ENCODE results near the gene CDC37. TPM values are rescaled to one million over a fixed set of nuclear protein-coding genes. Genes with fewer than 3 reads are reported as not detected.

The CDC37 gene
- total and polyA plus RNA-seq, 2 of the 4 experiments (the other 2 are of a cell fraction): 209 to 650 TPM

DNA sequence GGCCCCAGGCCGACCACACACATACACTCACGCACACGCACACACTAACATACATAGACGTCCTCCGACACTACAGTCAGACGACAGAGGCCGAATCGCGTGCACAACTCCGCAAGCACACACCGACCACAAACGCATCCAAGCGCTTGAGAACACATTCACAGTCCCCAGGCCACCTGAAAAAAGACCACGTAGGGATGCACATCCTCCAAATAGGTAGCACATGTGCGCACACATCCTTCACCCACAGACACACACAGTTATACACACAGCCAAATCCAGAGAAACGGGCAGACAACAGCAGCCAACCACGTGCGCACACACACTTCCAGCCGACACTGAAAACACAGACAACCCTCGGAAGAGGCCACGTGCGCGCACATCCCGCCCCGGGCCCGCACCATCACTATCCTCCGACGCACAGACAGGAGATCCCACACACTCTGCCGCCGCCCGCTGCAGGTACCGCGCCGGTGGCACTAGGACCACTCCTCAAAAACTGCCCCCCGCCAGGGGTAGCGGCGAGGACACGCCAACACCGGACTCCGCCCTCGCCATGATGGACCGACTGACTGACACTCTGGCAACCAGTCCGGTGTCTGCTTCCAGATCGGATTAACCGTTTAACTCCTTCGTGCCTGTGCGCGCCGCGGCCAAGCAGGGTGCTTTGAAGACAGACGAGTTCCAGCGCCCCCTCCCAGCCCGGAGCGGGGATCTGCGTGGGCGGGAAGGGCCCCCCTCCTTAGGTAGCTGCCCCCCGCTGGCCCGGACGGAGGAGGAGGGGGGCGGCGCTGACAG lies 16.5 kb upstream of the CDC37 start (continued):
- TF ChIP-seq FOS (IDR thresholded peaks at IDR 0.05; ENCODE audit: low read depth, low read length) (no peak), RFX5 (IDR thresholded peaks at IDR 0.05; ENCODE audit: low read depth, low read length) (no peak)

- peak overlapping the region; percentile 85 for H2AFZ ChIP-seq (replicated peaks; ENCODE audit: low read length, poor library complexity)
- no peak overlapping the region for H4K91ac ChIP-seq (ENCODE audit: insufficient read depth, low read depth, low read length)
- no peak overlapping the region for H2BK20ac ChIP-seq (ENCODE audit: low read depth, low read length)
- H2AK5ac ChIP-seq (ENCODE audit: low read depth, low read length): 0 out of 2 replicates have a peak overlapping the region, but pooled peaks have one; percentile 60
- H3K27me3 ChIP-seq (ENCODE audit: control insufficient read depth, insufficient read depth, low read length): peaks cover 45% of the 10 kb centered on the region
- H4K5ac ChIP-seq (ENCODE audit: low read depth, low read length): no peak overlapping the region
- no peak overlapping the region for H3K23ac ChIP-seq (ENCODE audit: low read depth, low read length)
- H3K4me3 ChIP-seq (ENCODE audit: insufficient read depth, low read depth, low read length): peak overlapping the region; percentile 13; the same call in 1 of the 2 replicates
- no peak for TF ChIP-seq CEBPB (IDR thresholded peaks at IDR 0.05; ENCODE audit: low read depth, low read length)
- TF ChIP-seq, protein P1, sequence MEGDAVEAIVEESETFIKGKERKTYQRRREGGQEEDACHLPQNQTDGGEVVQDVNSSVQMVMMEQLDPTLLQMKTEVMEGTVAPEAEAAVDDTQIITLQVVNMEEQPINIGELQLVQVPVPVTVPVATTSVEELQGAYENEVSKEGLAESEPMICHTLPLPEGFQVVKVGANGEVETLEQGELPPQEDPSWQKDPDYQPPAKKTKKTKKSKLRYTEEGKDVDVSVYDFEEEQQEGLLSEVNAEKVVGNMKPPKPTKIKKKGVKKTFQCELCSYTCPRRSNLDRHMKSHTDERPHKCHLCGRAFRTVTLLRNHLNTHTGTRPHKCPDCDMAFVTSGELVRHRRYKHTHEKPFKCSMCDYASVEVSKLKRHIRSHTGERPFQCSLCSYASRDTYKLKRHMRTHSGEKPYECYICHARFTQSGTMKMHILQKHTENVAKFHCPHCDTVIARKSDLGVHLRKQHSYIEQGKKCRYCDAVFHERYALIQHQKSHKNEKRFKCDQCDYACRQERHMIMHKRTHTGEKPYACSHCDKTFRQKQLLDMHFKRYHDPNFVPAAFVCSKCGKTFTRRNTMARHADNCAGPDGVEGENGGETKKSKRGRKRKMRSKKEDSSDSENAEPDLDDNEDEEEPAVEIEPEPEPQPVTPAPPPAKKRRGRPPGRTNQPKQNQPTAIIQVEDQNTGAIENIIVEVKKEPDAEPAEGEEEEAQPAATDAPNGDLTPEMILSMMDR (conservative IDR thresholded peaks at IDR 0.05; ENCODE audit: low read depth, low read length): no peak
- TF ChIP-seq RCOR1 (IDR thresholded peaks at IDR 0.05; ENCODE audit: insufficient replicate concordance, low read length): no peak
- no peak for TF ChIP-seq USF2 (IDR thresholded peaks at IDR 0.05; ENCODE audit: low read depth, low read length)
- TF ChIP-seq NFE2L2 (IDR thresholded peaks at IDR 0.05; ENCODE audit: low read depth, low read length): no peak
- no peak for TF ChIP-seq RFX5 (IDR thresholded peaks at IDR 0.05; ENCODE audit: low read depth, low read length)
- 0 out of 2 replicates have a peak, but pooled peaks have one; percentile 29 for TF ChIP-seq MAZ (IDR thresholded peaks at IDR 0.05; ENCODE audit: borderline replicate concordance, low read depth, low read length)
- TF ChIP-seq SMC3 (IDR thresholded peaks at IDR 0.05; ENCODE audit: low read depth, low read length): no peak
- no peak for TF ChIP-seq BHLHE40 (IDR thresholded peaks at IDR 0.05; ENCODE audit: low read depth, low read length)
- 0 out of 2 replicates have a peak, but pooled peaks have one; percentile 10 for TF ChIP-seq FOS (IDR thresholded peaks at IDR 0.05; ENCODE audit: low read depth, low read length)
- no peak overlapping the region for H2BK5ac ChIP-seq (ENCODE audit: low read depth, low read length, poor library complexity, severe bottlenecking)
- no peak overlapping the region for H3K4ac ChIP-seq (ENCODE audit: low read depth, low read length)
- peaks cover 31% of the 10 kb centered on the region for H4K20me1 ChIP-seq (ENCODE audit: insufficient read depth, low read length)
- H2BK15ac ChIP-seq (ENCODE audit: low read depth, low read length): no peak overlapping the region
- peak overlapping the region; percentile 70 for H3K4me2 ChIP-seq (ENCODE audit: low read depth, low read length)
- DNase-seq (no peak), ATAC-seq (ENCODE audit: low read depth) (no peak)
- H3K9me3 ChIP-seq (ENCODE audit: control insufficient read depth, insufficient read depth, low read length): no peaks in the 10 kb centered on the region
- no peak overlapping the region for H3K56ac ChIP-seq (ENCODE audit: extremely low read depth, insufficient read depth, low read length)
- ChIA-PET POLR2A (ENCODE audit: unreplicated experiment) (no interaction called here), CTCF (interaction anchor here (3.5 kb wide), 1 partner anchor 16 kb away, joined by 37 read pairs; the partner anchor contains the start of gene CDC37)
- peak overlapping the region; percentile 21 for H2AK9ac ChIP-seq (replicated peaks; ENCODE audit: low read depth, low read length, poor library complexity)
- no peaks in the 10 kb centered on the region; a peak in 1 of 4 replicates for H3K79me1 ChIP-seq (ENCODE audit: low read depth in 1 of 2, low read length in 2 of 2)
- dilution Hi-C loops (cut with HindIII; ENCODE audit: low sequenced_read_pairs, unreplicated experiment): no loop called here
- no TSS peak for BruUV-seq (replicated peaks)
- H3K9me1 ChIP-seq (ENCODE audit: insufficient read depth, low read length): no peaks in the 10 kb centered on the region
- no peak overlapping the region for H3K18ac ChIP-seq (ENCODE audit: low read depth, low read length)
- H3K36me3 ChIP-seq (ENCODE audit: control insufficient read depth, insufficient read depth, low read length): no peaks in the 10 kb centered on the region
- H3K4me1 ChIP-seq (ENCODE audit: control insufficient read depth, insufficient read depth, low read length): peaks cover 15% of the 10 kb centered on the region
- 0% methylated on average over 19 of the region's 40 CpGs; no CpG with 5 or more reads in 1 of the 2 experiments for WGBS, 2 experiments (ENCODE audit: extremely low coverage in 2 of 2, insufficient read length in 1 of 2)
- H3K14ac ChIP-seq (replicated peaks; ENCODE audit: low read depth, low read length): no peak overlapping the region
- H3K9ac ChIP-seq (ENCODE audit: low read depth, low read length): no peak overlapping the region
- intact Hi-C loops (cut with micrococcal nuclease): no loop called here
- no peak overlapping the region for H4K8ac ChIP-seq (ENCODE audit: low read depth in 2 of 2, low read length in 2 of 2)
- H3K27ac ChIP-seq (ENCODE audit: insufficient read depth, low read length): no peak overlapping the region
- in situ Hi-C loops (cut with MboI; ENCODE audit: low sequenced_read_pairs): no loop called here
- H2BK120ac ChIP-seq (ENCODE audit: low read depth, low read length): no peak overlapping the region
These were observed 15.9 kb upstream of the CDC37 start for GRCh38 chr19:10419200-10419645.

Data from IMR-90 (cell line).